ENCODE results near the gene RIN1.

The RIN1 gene

GRCh38 chr11:66294626-66295620, 41.3 kb downstream of the RIN1 start:
- ATAC-seq (no peak), DNase-seq (no peak)

- ATAC-seq (no peak), DNase-seq (no peak)
Measured at GRCh38 chr11:66293777-66294625, 42.2 kb downstream of the RIN1 start.

GRCh38 chr11:66293352-66293751, 42.9 kb downstream of the RIN1 start:
- ATAC-seq: no peak
- no peak for DNase-seq

GRCh38 chr11:66292543-66293332, 43.5 kb downstream of the RIN1 start:
- ATAC-seq (no peak), DNase-seq (no peak)

- ATAC-seq (no peak), DNase-seq (peak; percentile 41)
Measured at GRCh38 chr11:66291706-66292542, 44.3 kb downstream of the RIN1 start, which contains the start of gene TMEM151A. TSS of gene TMEM151A (plus strand) at chr11:66291894. CDS start at chr11:66292014, 120 bp downstream.

- ATAC-seq: no peak
- DNase-seq: no peak
Measured at GRCh38 chr11:66291303-66291705, 44.9 kb downstream of the RIN1 start.

- ATAC-seq (no peak), DNase-seq (no peak)
Measured at GRCh38 chr11:66290330-66290621, 46.0 kb downstream of the RIN1 start.

- peak; percentile 87 for DNase-seq
- peak; percentile 70 for ATAC-seq
Measured at GRCh38 chr11:66289548-66290329, 46.5 kb downstream of the RIN1 start.

GRCh38 chr11:66288671-66289547, 47.3 kb downstream of the RIN1 start, which contains the start of gene YIF1A:
TSS of gene YIF1A (minus strand) at chr11:66289143. CDS start at chr11:66288985, 158 bp downstream.
- peak; percentile 96 for ATAC-seq
- peak; percentile 98 for DNase-seq

GRCh38 chr11:66287889-66288670, 48.2 kb downstream of the RIN1 start:
- ATAC-seq (no peak), DNase-seq (no peak)

GRCh38 chr11:66287211-66287888, 48.9 kb downstream of the RIN1 start:
- DNase-seq (no peak), ATAC-seq (no peak)

- ATAC-seq (no peak), DNase-seq (no peak)
Measured at GRCh38 chr11:66286699-66287098, 49.5 kb downstream of the RIN1 start.

- ATAC-seq (no peak), DNase-seq (no peak)
Measured at GRCh38 chr11:66285250-66285947, 50.8 kb downstream of the RIN1 start.

GRCh38 chr11:66284526-66285078, 51.6 kb downstream of the RIN1 start:
- no peak for ATAC-seq
- no peak for DNase-seq

- DNase-seq (no peak), ATAC-seq (no peak)
Measured at GRCh38 chr11:66283461-66284105, 52.7 kb downstream of the RIN1 start.
